B cell (primary cell): ENCODE results near the gene TWIST2. TPM values are rescaled to one million over a fixed set of nuclear protein-coding genes. Genes with fewer than 3 reads are reported as not detected.

Experiments
- ATAC-seq: fragments of 200-7000 bp; cut with Tn5 transposase; one replicate; pipeline ENCODE4 v1.10.0; 2021; ENCODE audit warnings: low read depth, mild to moderate bottlenecking, moderate number of reproducible peaks, moderate library complexity
- CTCF ChIA-PET: fragments of 350-600 bp; sonication (Branson Sonifier 250); formaldehyde crosslinking; loops from one replicate; lab custom pipeline; 2021; ENCODE audit warnings: antibody characterized with exemption, inconsistent platforms; lab: Charles Lee
- POLR2A ChIA-PET: fragments of 350-600 bp; sonication (Branson Sonifier 250); formaldehyde crosslinking; loops from one replicate; lab custom pipeline; 2021; ENCODE audit warnings: antibody characterized with exemption; lab: Charles Lee
- DNase-seq: peaks from one replicate; pipeline ENCODE4 v3.0.0; 2013
- H2AFZ ChIP-seq: 2 replicates; pipeline ENCODE4 v1.6.1; 2012; ENCODE audit warnings: mild to moderate bottlenecking, low read depth, low read length; ENCODE audit not compliant: insufficient read depth, poor library complexity, severe bottlenecking
- H3K27ac ChIP-seq, 2 donors: 1 replicate in 1 of 2; 2 replicates in 1 of 2; pipeline ENCODE4 v1.5.1; 2012 to 2013; ENCODE audit warnings: low read length in 2 of 2, mild to moderate bottlenecking in 2 of 2, moderate library complexity in 1 of 2
- H3K27me3 ChIP-seq, 4 experiments: fragments of 200-600 bp in 1 of 4; sonication (generic) in 1 of 4; replicated peaks in 1 of 4; 1 replicate in 2 of 4; 2 replicates in 2 of 4; pipeline versions ENCODE4 v1.6.1 to v1.7.0; 2013 to 2016; ENCODE audit warnings: low read length in 3 of 4, mild to moderate bottlenecking in 2 of 4, mixed read lengths in 1 of 4, moderate library complexity in 1 of 4; ENCODE audit not compliant: insufficient read depth in 4 of 4, control insufficient read depth in 3 of 4; ENCODE audit errors: control extremely low read depth in 1 of 4
- H3K36me3 ChIP-seq, 2 experiments: replicated peaks in 1 of 2; 1 replicate in 1 of 2; 2 replicates in 1 of 2; pipeline versions ENCODE4 v1.6.1 to v1.7.1; 2013; ENCODE audit warnings: low read length in 1 of 2; ENCODE audit not compliant: insufficient read depth in 2 of 2, control insufficient read depth in 1 of 2; ENCODE audit errors: control extremely low read depth in 1 of 2, extremely low read depth in 1 of 2
- H3K4me1 ChIP-seq, 2 donors: fragments of 200-600 bp in 1 of 2; sonication (generic) in 1 of 2; 1 replicate in 1 of 2; 2 replicates in 1 of 2; pipeline versions ENCODE4 v1.5.1 to v1.6.1; 2013 to 2017; ENCODE audit warnings: low read length in 2 of 2; ENCODE audit not compliant: control insufficient read depth in 2 of 2, insufficient read depth in 2 of 2
- H3K4me2 ChIP-seq: replicated peaks from 2 replicates; pipeline ENCODE3; 2012; ENCODE audit warnings: mild to moderate bottlenecking, low read depth, low read length; ENCODE audit not compliant: poor library complexity, severe bottlenecking
- H3K4me3 ChIP-seq, 5 experiments: fragments of 200-600 bp in 1 of 5; sonication (generic) in 1 of 5; 1 replicate in 3 of 5; 2 replicates in 2 of 5; pipeline versions ENCODE4 v1.5.1 to v1.7.0; 2011 to 2016; ENCODE audit warnings: low read length in 4 of 5, mild to moderate bottlenecking in 4 of 5, low read depth in 2 of 5, control low read depth in 1 of 5, moderate library complexity in 1 of 5; ENCODE audit not compliant: insufficient read depth in 1 of 5; ENCODE audit errors: control extremely low read depth in 1 of 5, extremely low read depth in 1 of 5
- H3K79me2 ChIP-seq: fragments of 200-600 bp; sonication (generic); one replicate; pipeline ENCODE4 v1.6.0; 2016; ENCODE audit warnings: low read length; ENCODE audit not compliant: control insufficient read depth, insufficient read depth
- H3K9ac ChIP-seq: fragments of 200-600 bp; sonication (generic); 2 replicates; pipeline ENCODE4 v1.6.1; 2017; ENCODE audit warnings: mild to moderate bottlenecking, low read length, moderate library complexity
- H3K9me3 ChIP-seq, 3 donors: one replicate each; pipeline versions ENCODE4 v1.6.1 to v1.7.1; 2013; ENCODE audit warnings: low read length in 2 of 3; ENCODE audit not compliant: control insufficient read depth in 2 of 3, insufficient read depth in 1 of 3; ENCODE audit errors: control extremely low read depth in 1 of 3
- H4K20me1 ChIP-seq: 2 replicates; pipeline ENCODE4 v1.6.0; 2012; ENCODE audit warnings: mild to moderate bottlenecking, low read length; ENCODE audit not compliant: insufficient read depth, control insufficient read depth, poor library complexity, severe bottlenecking
- H3K27ac Mint-ChIP-seq: one replicate; pipeline ENCODE4 v1.8.0; 2021; ENCODE audit warnings: mixed read lengths
- H3K27me3 Mint-ChIP-seq: one replicate; pipeline ENCODE4 v1.8.0; 2021; ENCODE audit warnings: mixed read lengths
- H3K4me1 Mint-ChIP-seq: one replicate; pipeline ENCODE4 v1.8.0; 2021; ENCODE audit warnings: mixed read lengths
- H3K4me3 Mint-ChIP-seq: one replicate; pipeline ENCODE4 v1.8.0; 2021; ENCODE audit warnings: mixed read lengths
- H3K9me3 Mint-ChIP-seq: one replicate; pipeline ENCODE4 v1.8.0; 2022; ENCODE audit warnings: mixed read lengths; ENCODE audit not compliant: insufficient read depth
- CTCF ChIP-seq: fragments of 200-600 bp; IDR thresholded peaks from one replicate; pipeline ENCODE4 v1.8.0; 2022; ENCODE audit warnings: antibody characterized with exemption, mild to moderate bottlenecking
- EZH2 ChIP-seq: IDR thresholded peaks from 2 replicates; pipeline ENCODE4 v1.6.1; 2012; ENCODE audit warnings: borderline replicate concordance, low read depth, mild to moderate bottlenecking, moderate library complexity, low read length; ENCODE audit not compliant: insufficient read depth, poor library complexity, severe bottlenecking
- WGBS: methylation state at CpG from one replicate; pipeline ENCODE4 v1.1.5; 2013; ENCODE audit warnings: missing lambda C conversion rate; ENCODE audit not compliant: insufficient coverage; 5-methylcytosine and 5-hydroxymethylcytosine counted together
- intact Hi-C: fragments of 100-400 bp; cut with micrococcal nuclease; formaldehyde crosslinking; loops from one replicate; pipeline ENCODE4 v1.10.0; 2022
- polyA plus RNA-seq: library from polyadenylated mRNA; depleted of rRNA; stranded (reverse); fragments of >200 nt; gene quantifications from 2 replicates; pipeline ENCODE4 v1.2.3, GENCODE V29; 2012
- total RNA-seq, 2 donors: library from RNA; stranded (reverse); fragments of 120-200 nt in 1 of 2; gene quantifications; 1 replicate in 1 of 2; 2 replicates in 1 of 2; pipeline versions ENCODE4 v1.2.3 to v1.2.4, GENCODE V29; 2013 to 2022

TWIST2 gene
- total and polyA plus RNA-seq, 2 donors (not counting 1 experiment from before 2014, with no cell fraction given) = 0.07 TPM; not detected in 1

GRCh38 chr2:238924032-238924431 is 76.1 kb downstream of the TWIST2 start:
- H3K27me3 ChIP-seq = no peaks in the 10 kb centered on the region
- Mint-ChIP-seq H3K27ac (no peak overlapping the region), H3K9me3 (no peaks in the 10 kb centered on the region), H3K27me3 (peaks cover 3% of the 10 kb centered on the region), H3K4me3 (no peak overlapping the region), H3K4me1 (no peaks in the 10 kb centered on the region)
- no peaks in the 10 kb centered on the region for H3K4me1 ChIP-seq
- H3K9me3 ChIP-seq = no peaks in the 10 kb centered on the region
- no peak overlapping the region for H3K4me3 ChIP-seq
- no peak for DNase-seq
- POLR2A ChIA-PET = no interaction called here
- no peak overlapping the region for H3K9ac ChIP-seq
- no peaks in the 10 kb centered on the region for H4K20me1 ChIP-seq
- TF ChIP-seq CTCF = no peak
- TF ChIP-seq EZH2 = no peak
- no peaks in the 10 kb centered on the region for H3K36me3 ChIP-seq
- no peak overlapping the region for H3K27ac ChIP-seq
- CTCF ChIA-PET = no interaction called here
- H2AFZ ChIP-seq = no peak overlapping the region
- H3K79me2 ChIP-seq = no peaks in the 10 kb centered on the region
- no peak overlapping the region for H3K4me2 ChIP-seq
- no peak for ATAC-seq
- WGBS = 79% methylated on average over 14 of the region's 14 CpGs
- intact Hi-C loops = no loop called here

GRCh38 chr2:238924796-238925195 is 76.9 kb downstream of the TWIST2 start:
- H2AFZ ChIP-seq = no peak overlapping the region
- no peaks in the 10 kb centered on the region for H3K9me3 ChIP-seq
- Mint-ChIP-seq H3K27me3 (peaks cover 9% of the 10 kb centered on the region), H3K27ac (no peak overlapping the region), H3K9me3 (no peaks in the 10 kb centered on the region), H3K4me1 (no peaks in the 10 kb centered on the region), H3K4me3 (no peak overlapping the region)
- ATAC-seq = no peak
- ChIA-PET CTCF (no interaction called here), POLR2A (no interaction called here)
- no peaks in the 10 kb centered on the region for H3K79me2 ChIP-seq
- H3K4me3 ChIP-seq = no peak overlapping the region
- no peak overlapping the region for H3K9ac ChIP-seq
- WGBS = 91% methylated on average over 13 of the region's 13 CpGs
- H3K36me3 ChIP-seq = no peaks in the 10 kb centered on the region
- H3K4me1 ChIP-seq = no peaks in the 10 kb centered on the region
- DNase-seq = no peak
- no peak overlapping the region for H3K4me2 ChIP-seq
- intact Hi-C loops = no loop called here
- no peaks in the 10 kb centered on the region for H4K20me1 ChIP-seq
- no peak overlapping the region for H3K27ac ChIP-seq
- TF ChIP-seq CTCF (no peak), EZH2 (no peak)
- no peaks in the 10 kb centered on the region for H3K27me3 ChIP-seq
